HCT116 (cell line): ENCODE measurements around the gene SCN4B. TPM values are rescaled to one million over a fixed set of nuclear protein-coding genes. Genes with fewer than 3 reads are reported as not detected.

Source experiments
- ATAC-seq: fragments of 200-7000 bp; cut with Tn5 transposase; 2 replicates; pipeline ENCODE4 v1.9.1; 2020; ENCODE audit warnings: mild to moderate bottlenecking, moderate library complexity
- BruUV-seq: library from RNA; stranded (reverse); fragments of 400-500 nt; replicated peaks from 2 replicates; lab custom pipeline; 2021; lab: Mats Ljungman, UMichigan
- CTCF ChIA-PET: fragments of 300-600 bp; sonication (Branson Sonifier 250); formaldehyde crosslinking; loops from one replicate; lab custom pipeline; 2021; ENCODE audit warnings: antibody characterized with exemption; lab: Charles Lee
- POLR2A ChIA-PET: fragments of 300-600, 350-600 bp; sonication (Branson Sonifier 250); formaldehyde crosslinking; loops from one replicate; lab custom pipeline; 2021; ENCODE audit warnings: antibody characterized with exemption; lab: Charles Lee
- RAD21 ChIA-PET, 2 experiments: fragments of 300-600 bp; sonication (Branson Sonifier 250); formaldehyde crosslinking; loops; one replicate each; lab custom pipeline; 2023; ENCODE audit warnings: low total read pairs in 2 of 2; ENCODE audit not compliant: uncharacterized antibody in 2 of 2, unreplicated experiment in 2 of 2, low non-redundant PET in 1 of 2; lab: Charles Lee
- DNase-seq: peaks from one replicate; pipeline ENCODE4 v3.0.0-alpha.2; 2010; ENCODE audit warnings: low read depth, low spot score
- H2AFZ ChIP-seq: fragments of 200-600 bp; shearing (Covaris generic), sonication (generic); 2 replicates; pipeline ENCODE4 v1.6.1; 2017; ENCODE audit warnings: low read depth, mixed run types, mixed read lengths, antibody characterized with exemption, low read length; ENCODE audit not compliant: poor library complexity, severe bottlenecking
- H3K27ac ChIP-seq: 2 replicates; pipeline ENCODE4 v1.5.1; 2012; ENCODE audit warnings: low read depth, low read length
- H3K27me3 ChIP-seq: fragments of 200-600 bp; sonication (generic); 2 replicates; pipeline ENCODE4 v1.6.1; 2016; ENCODE audit warnings: mixed run types, low read length, mixed read lengths; ENCODE audit not compliant: insufficient read depth
- H3K36me3 ChIP-seq, 2 experiments: fragments of 200-500 bp in 1 of 2; fragments of 200-600 bp in 1 of 2; sonication (Bioruptor generic) in 1 of 2; sonication (generic) in 1 of 2; 2 replicates each; pipeline versions ENCODE4 v1.5.1 to v1.6.1; 2014 to 2016; ENCODE audit warnings: low read length in 2 of 2, inconsistent platforms in 1 of 2, mixed read lengths in 1 of 2, mixed run types in 1 of 2; ENCODE audit not compliant: insufficient read depth in 2 of 2, control insufficient read depth in 1 of 2
- H3K4me1 ChIP-seq, 2 experiments: fragments of 200-600 bp in 1 of 2; sonication (generic) in 1 of 2; 2 replicates each; pipeline versions ENCODE4 v1.5.1 to v1.6.1; 2012 to 2017; ENCODE audit warnings: low read length in 2 of 2, inconsistent platforms in 1 of 2, mild to moderate bottlenecking in 1 of 2, mixed read lengths in 1 of 2, mixed run types in 1 of 2, moderate library complexity in 1 of 2; ENCODE audit not compliant: insufficient read depth in 2 of 2, control insufficient read depth in 1 of 2
- H3K4me2 ChIP-seq: fragments of 200-600 bp; sonication (generic); 2 replicates; pipeline ENCODE4 v1.6.1; 2017; ENCODE audit warnings: mixed run types, low read length, mixed read lengths
- H3K4me3 ChIP-seq, 2 experiments: fragments of 200-600 bp in 1 of 2; sonication (generic) in 1 of 2; replicated peaks in 1 of 2; 2 replicates each; pipeline ENCODE4 v1.5.1; 2011 to 2016; ENCODE audit warnings: low read length in 2 of 2, control low read depth in 1 of 2, low read depth in 1 of 2, mild to moderate bottlenecking in 1 of 2, mixed read lengths in 1 of 2, mixed run types in 1 of 2
- H3K79me2 ChIP-seq: fragments of 200-600 bp; sonication (generic); 2 replicates; pipeline ENCODE4 v1.6.1; 2017; ENCODE audit warnings: mild to moderate bottlenecking, mixed run types, low read length, moderate library complexity, mixed read lengths; ENCODE audit not compliant: insufficient read depth
- H3K9ac ChIP-seq: fragments of 200-600 bp; sonication (generic); 2 replicates; pipeline ENCODE4 v1.6.1; 2016; ENCODE audit warnings: low read length, mixed read lengths
- H3K9me2 ChIP-seq: fragments of 200-600 bp; sonication (generic), shearing (Covaris generic); 2 replicates; pipeline ENCODE4 v1.6.1; 2017; ENCODE audit warnings: mixed run types, mild to moderate bottlenecking, moderate library complexity; ENCODE audit not compliant: insufficient read depth
- H3K9me3 ChIP-seq, 2 experiments: fragments of 200-500 bp in 1 of 2; fragments of 200-600 bp in 1 of 2; sonication (Bioruptor generic) in 1 of 2; sonication (generic) in 1 of 2; 2 replicates each; pipeline ENCODE4 v1.6.1; 2014 to 2017; ENCODE audit warnings: low read length in 2 of 2, mixed read lengths in 2 of 2, inconsistent platforms in 1 of 2, low read depth in 1 of 2, mild to moderate bottlenecking in 1 of 2, mixed run types in 1 of 2, moderate library complexity in 1 of 2; ENCODE audit not compliant: control insufficient read depth in 1 of 2, insufficient read depth in 1 of 2
- H4K20me1 ChIP-seq: fragments of 200-600 bp; sonication (generic), shearing (Covaris generic); 2 replicates; pipeline ENCODE4 v1.6.1; 2017; ENCODE audit warnings: mixed run types, mild to moderate bottlenecking, moderate library complexity; ENCODE audit not compliant: insufficient read depth
- CBX3 ChIP-seq: IDR thresholded peaks from 2 replicates; pipeline ENCODE4 v1.6.1; 2012; ENCODE audit warnings: low read depth
- CTCF ChIP-seq, 3 experiments: fragments of 200-600 bp in 1 of 3; sonication (generic) in 1 of 3; IDR thresholded peaks in 2 of 3; conservative IDR thresholded peaks in 1 of 3; 2 replicates each; pipeline ENCODE4 v1.5.1; 2012 to 2017; ENCODE audit warnings: low read depth in 2 of 3, low read length in 2 of 3, antibody characterized with exemption in 1 of 3, borderline replicate concordance in 1 of 3, control low read depth in 1 of 3, mild to moderate bottlenecking in 1 of 3, mixed read lengths in 1 of 3, mixed run types in 1 of 3, moderate library complexity in 1 of 3; ENCODE audit not compliant: insufficient read depth in 1 of 3
- EGR1 ChIP-seq: IDR thresholded peaks from 2 replicates; pipeline ENCODE4 v1.6.1; 2012; ENCODE audit warnings: low read depth
- EZH2 ChIP-seq: fragments of 200-600 bp; sonication (generic); IDR thresholded peaks from 2 replicates; pipeline ENCODE4 v1.6.1; 2017; ENCODE audit warnings: antibody characterized with exemption, mixed run types
- EZH2phosphoT487 ChIP-seq: fragments of 200-600 bp; IDR thresholded peaks from 2 replicates; pipeline ENCODE4 v1.6.1; 2018; ENCODE audit warnings: antibody characterized with exemption, borderline replicate concordance
- POLR2A ChIP-seq: IDR thresholded peaks from 2 replicates; pipeline ENCODE4 v1.7.0; 2011; ENCODE audit warnings: borderline replicate concordance; ENCODE audit not compliant: insufficient read depth, insufficient read length; ENCODE audit errors: extremely low read depth
- POLR2AphosphoS5 ChIP-seq: IDR thresholded peaks from 2 replicates; pipeline ENCODE4 v1.6.1; 2011; ENCODE audit warnings: mild to moderate bottlenecking, low read depth, low read length, moderate library complexity
- RAD21 ChIP-seq: IDR thresholded peaks from 2 replicates; pipeline ENCODE4 v1.6.1; 2012; ENCODE audit warnings: low read depth, mild to moderate bottlenecking
- SP1 ChIP-seq: IDR thresholded peaks from 2 replicates; pipeline ENCODE4 v1.6.1; 2012; ENCODE audit warnings: low read depth
- TCF7L2 ChIP-seq: IDR thresholded peaks from 2 replicates; pipeline ENCODE4 v1.7.0; 2011; ENCODE audit warnings: borderline replicate concordance, inconsistent platforms; ENCODE audit not compliant: insufficient read depth, insufficient read length; ENCODE audit errors: extremely low read depth
- YY1 ChIP-seq: IDR thresholded peaks from 2 replicates; pipeline ENCODE4 v1.6.1; 2011; ENCODE audit warnings: low read length, low read depth, moderate library complexity, mild to moderate bottlenecking; ENCODE audit not compliant: insufficient replicate concordance; ENCODE audit errors: extremely low read depth
- ZFX ChIP-seq: fragments of 450-650 bp; IDR thresholded peaks from 2 replicates; pipeline ENCODE4 v1.6.1; 2017
- intact Hi-C: fragments of 100-400 bp; cut with micrococcal nuclease; formaldehyde crosslinking; loops from 2 replicates; pipeline ENCODE4 v1.10.0; 2022
- total RNA-seq: library from RNA; stranded (reverse); gene quantifications from one replicate; pipeline ENCODE4 v1.2.1, GENCODE V29; 2021; ENCODE audit not compliant: unreplicated experiment
- TF ChIP-seq, protein P1 (sequence below): IDR thresholded peaks from 2 replicates; pipeline ENCODE4 v1.6.1; 2012

The SCN4B gene
- total RNA-seq, 1 experiment from 2014 or later: 0.32 TPM

DNA sequence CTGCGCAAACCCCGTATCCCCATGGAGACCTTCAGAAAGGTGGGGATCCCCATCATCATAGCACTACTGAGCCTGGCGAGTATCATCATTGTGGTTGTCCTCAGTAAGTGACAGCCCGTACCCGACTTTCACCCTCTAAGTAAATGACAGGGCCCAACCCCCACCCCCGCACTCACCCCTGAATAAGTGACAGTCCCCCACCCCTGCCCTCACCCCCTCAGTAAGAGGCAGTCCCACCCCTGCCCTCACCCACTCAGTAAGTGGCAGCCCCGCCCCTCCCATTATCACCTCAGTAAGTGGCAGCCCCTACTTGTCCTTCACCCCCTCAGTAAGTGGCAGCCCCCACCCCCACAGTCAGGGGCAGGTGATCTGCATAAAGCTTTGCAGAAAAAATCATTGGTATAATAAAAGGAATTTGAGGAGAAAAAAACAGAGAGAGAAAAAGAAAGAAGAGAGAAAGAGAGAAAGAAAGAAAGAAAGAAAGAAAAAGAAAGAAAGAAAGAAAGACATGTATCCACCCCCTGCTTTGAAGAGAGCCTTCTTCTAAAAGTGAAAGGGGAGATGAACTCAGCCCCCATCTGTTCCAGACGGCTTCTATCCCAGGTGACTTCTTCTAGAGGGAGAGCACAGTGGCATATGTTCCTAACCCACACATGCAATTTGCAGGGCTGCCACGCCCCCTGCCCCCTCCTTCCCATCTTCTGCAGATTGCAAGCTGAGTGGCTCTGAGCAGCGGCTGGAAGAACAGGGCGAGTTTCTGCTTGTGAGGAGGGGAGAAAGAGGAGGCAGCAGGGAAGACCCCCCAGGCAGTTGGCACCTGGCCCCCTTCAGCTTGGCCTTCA lies 53.4 kb downstream of the SCN4B start:
- ChIA-PET RAD21 (no interaction called here), CTCF (no interaction called here), POLR2A (no interaction called here)
- Histone ChIP-seq H3K36me3 (no peaks in the 10 kb centered on the region), H4K20me1 (no peaks in the 10 kb centered on the region), H3K9ac (no peak overlapping the region), H3K27me3 (no peaks in the 10 kb centered on the region), H3K4me2 (no peak overlapping the region), H2AFZ (no peak overlapping the region), H3K9me2 (no peaks in the 10 kb centered on the region), H3K27ac (no peak overlapping the region), H3K4me3 (no peak overlapping the region), H3K79me2 (no peaks in the 10 kb centered on the region), H3K9me3 (no peaks in the 10 kb centered on the region), H3K4me1 (no peaks in the 10 kb centered on the region)
- ATAC-seq (no peak), DNase-seq (no peak)
- no TSS peak for BruUV-seq
- intact Hi-C loops: no loop called here
- TF ChIP-seq CBX3 (no peak), RAD21 (no peak), EZH2phosphoT487 (no peak), YY1 (no peak), POLR2A (no peak), TCF7L2 (no peak)

DNA sequence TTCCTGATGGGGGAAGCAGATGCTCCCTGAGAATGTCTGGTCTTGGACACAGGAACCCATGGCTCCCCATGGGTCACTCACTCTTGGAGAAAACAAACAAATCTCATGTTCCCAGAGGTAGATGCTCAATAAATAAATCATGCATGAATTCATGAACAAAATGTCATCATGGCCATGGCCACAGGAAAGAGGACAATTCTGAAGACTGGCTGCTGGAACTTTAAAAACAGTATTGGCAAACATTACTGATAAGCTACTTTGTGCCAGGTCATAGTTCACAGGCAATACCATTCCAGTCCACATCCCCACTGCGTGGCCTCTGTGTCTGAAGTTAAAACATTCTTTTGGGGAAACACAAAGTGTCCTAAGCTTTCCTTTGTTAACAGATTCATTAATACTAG lies 56.7 kb downstream of the SCN4B start:
- H3K27me3 ChIP-seq: no peaks in the 10 kb centered on the region
- no peak overlapping the region for H2AFZ ChIP-seq
- H3K79me2 ChIP-seq: no peaks in the 10 kb centered on the region
- DNase-seq: no peak
- intact Hi-C loops: no loop called here
- RAD21 ChIA-PET: interaction anchor here in 1 of 2 experiments (0.9 kb wide), 1 partner anchor 278 kb away, joined by 3 read pairs; no protein-coding TSS in a partner anchor
- H4K20me1 ChIP-seq: no peaks in the 10 kb centered on the region
- no TSS peak for BruUV-seq
- no peaks in the 10 kb centered on the region for H3K36me3 ChIP-seq
- POLR2A ChIA-PET: interaction anchor here (0.9 kb wide), 1 partner anchor 16 kb away, joined by 3 read pairs; no protein-coding TSS in a partner anchor
- H3K4me3 ChIP-seq: no peak overlapping the region
- no peak for TF ChIP-seq EGR1
- TF ChIP-seq EZH2: no peak
- TF ChIP-seq, protein P1, sequence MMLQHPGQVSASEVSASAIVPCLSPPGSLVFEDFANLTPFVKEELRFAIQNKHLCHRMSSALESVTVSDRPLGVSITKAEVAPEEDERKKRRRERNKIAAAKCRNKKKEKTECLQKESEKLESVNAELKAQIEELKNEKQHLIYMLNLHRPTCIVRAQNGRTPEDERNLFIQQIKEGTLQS: no peak
- no peak for TF ChIP-seq CTCF (IDR thresholded peaks at IDR 0.05 in 2 of 3, conservative IDR thresholded peaks at IDR 0.05 in 1 of 3; ENCODE audit: borderline replicate concordance in 1 of 3, insufficient read depth in 1 of 3, low read depth in 2 of 3, low read length in 2 of 3)
- no peak for TF ChIP-seq ZFX
- TF ChIP-seq POLR2AphosphoS5: no peak
- no peak for TF ChIP-seq TCF7L2
- no peak for TF ChIP-seq CBX3
- TF ChIP-seq RAD21: no peak
- TF ChIP-seq SP1: no peak
- TF ChIP-seq POLR2A: no peak
- TF ChIP-seq, all 23 proteins: peak for 0
- ATAC-seq: no peak
- CTCF ChIA-PET: no interaction called here
- no peak overlapping the region for H3K4me2 ChIP-seq
- no peak overlapping the region for H3K9ac ChIP-seq
- no peaks in the 10 kb centered on the region for H3K9me3 ChIP-seq
- no peak overlapping the region for H3K27ac ChIP-seq
- no peaks in the 10 kb centered on the region for H3K9me2 ChIP-seq
- H3K4me1 ChIP-seq: no peaks in the 10 kb centered on the region
